HL-60 (cell line): ENCODE data around the gene BLZF1.

Source experiments
- CTCF ChIP-seq: IDR thresholded peaks from one replicate; pipeline ENCODE4 v1.5.1; 2011; ENCODE audit warnings: low read length, control low read depth, inconsistent platforms; ENCODE audit not compliant: insufficient read depth
- GABPA ChIP-seq: IDR thresholded peaks from 2 replicates; pipeline ENCODE4 v1.6.1; 2012; ENCODE audit warnings: low read depth
- POLR2AphosphoS5 ChIP-seq: IDR thresholded peaks from 2 replicates; pipeline ENCODE4 v1.6.1; 2012; ENCODE audit warnings: low read depth
- REST ChIP-seq: IDR thresholded peaks from 2 replicates; pipeline ENCODE4 v1.6.1; 2012; ENCODE audit warnings: low read depth; ENCODE audit not compliant: insufficient replicate concordance
- SPI1 ChIP-seq: IDR thresholded peaks from 2 replicates; pipeline ENCODE4 v1.6.1; 2012; ENCODE audit warnings: low read depth, mild to moderate bottlenecking, borderline replicate concordance

DNA sequence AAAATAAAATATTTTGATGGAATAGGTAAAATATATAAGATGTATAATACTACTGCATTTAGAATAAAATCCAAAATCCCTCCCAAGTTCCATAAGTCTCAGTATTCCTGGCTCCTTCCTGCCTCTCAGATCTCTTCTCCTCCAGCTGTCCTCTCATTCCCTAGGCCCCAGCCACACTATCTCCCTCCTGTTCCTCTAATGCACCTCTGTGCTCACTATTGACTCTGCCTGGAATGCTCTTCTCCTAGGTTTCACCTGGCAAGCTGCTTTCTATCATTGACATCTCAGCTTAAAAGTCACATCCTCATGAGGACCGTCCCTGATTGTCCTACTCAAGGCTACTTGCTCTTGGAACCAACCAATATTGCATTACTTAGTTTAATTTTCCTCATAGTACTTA is 7.6 kb upstream of the BLZF1 start:
- TF ChIP-seq CTCF, result no peak
- no peak for TF ChIP-seq REST
- TF ChIP-seq POLR2AphosphoS5, result no peak
- TF ChIP-seq GABPA, result no peak
- TF ChIP-seq SPI1, result no peak
